H9 (cell line): ENCODE results near the gene TSPAN1. TPM values are rescaled to one million over a fixed set of nuclear protein-coding genes. Genes with fewer than 3 reads are reported as not detected.

ENCODE experiments used
- DNase-seq: peaks from one replicate; pipeline ENCODE4 v3.0.0-alpha.2; 2017
- H2AFZ ChIP-seq: one replicate; pipeline ENCODE4 v1.6.1; 2013; ENCODE audit warnings: mild to moderate bottlenecking, low read length, control low read depth, moderate library complexity
- H2AK5ac ChIP-seq: 2 replicates; pipeline ENCODE4 v1.6.1; 2013; ENCODE audit warnings: low read length, control low read depth, mixed read lengths; ENCODE audit not compliant: insufficient read length
- H2BK120ac ChIP-seq: one replicate; pipeline ENCODE4 v1.6.1; 2013; ENCODE audit warnings: low read depth, mild to moderate bottlenecking, low read length, control low read depth, inconsistent platforms; ENCODE audit not compliant: poor library complexity, severe bottlenecking
- H2BK12ac ChIP-seq: 2 replicates; pipeline ENCODE4 v1.6.1; 2013; ENCODE audit warnings: low read length, control low read depth, mixed read lengths, low read depth; ENCODE audit not compliant: insufficient read length
- H2BK15ac ChIP-seq: 2 replicates; pipeline ENCODE4 v1.6.1; 2013; ENCODE audit warnings: low read depth, low read length, control low read depth
- H2BK20ac ChIP-seq: one replicate; pipeline ENCODE4 v1.6.1; 2013; ENCODE audit warnings: low read depth, mild to moderate bottlenecking, low read length, control low read depth, inconsistent platforms; ENCODE audit not compliant: poor library complexity, severe bottlenecking
- H2BK5ac ChIP-seq: 2 replicates; pipeline ENCODE4 v1.6.1; 2013; ENCODE audit warnings: low read length, control low read depth, mixed read lengths; ENCODE audit not compliant: insufficient read length
- H3K14ac ChIP-seq: 2 replicates; pipeline ENCODE4 v1.6.1; 2013; ENCODE audit warnings: low read length, control low read depth; ENCODE audit not compliant: insufficient read depth
- H3K18ac ChIP-seq: 2 replicates; pipeline ENCODE4 v1.6.1; 2013; ENCODE audit warnings: low read depth, mild to moderate bottlenecking, mixed read lengths, low read length, control low read depth; ENCODE audit not compliant: insufficient read length
- H3K23ac ChIP-seq: 2 replicates; pipeline ENCODE4 v1.6.1; 2013; ENCODE audit warnings: low read length, control low read depth, mixed read lengths, low read depth; ENCODE audit not compliant: insufficient read length
- H3K23me2 ChIP-seq: 2 replicates; pipeline ENCODE4 v1.6.1; 2013; ENCODE audit warnings: low read depth, mild to moderate bottlenecking, mixed read lengths, low read length, control low read depth; ENCODE audit not compliant: insufficient read length, poor library complexity, severe bottlenecking
- H3K27ac ChIP-seq: 2 replicates; pipeline ENCODE4 v1.5.1; 2013; ENCODE audit warnings: low read length, control low read depth, mixed read lengths, low read depth; ENCODE audit not compliant: insufficient read length
- H3K27me3 ChIP-seq: 2 replicates; pipeline ENCODE4 v1.6.1; 2013; ENCODE audit warnings: low read length, control low read depth, inconsistent platforms; ENCODE audit not compliant: insufficient read depth
- H3K4ac ChIP-seq: 2 replicates; pipeline ENCODE4 v1.6.1; 2013; ENCODE audit warnings: low read depth, mild to moderate bottlenecking, control low read depth, inconsistent platforms, low read length, moderate library complexity
- H3K4me1 ChIP-seq: 2 replicates; pipeline ENCODE4 v1.6.1; 2013; ENCODE audit warnings: low read length, control low read depth, inconsistent platforms; ENCODE audit not compliant: insufficient read depth
- H3K4me2 ChIP-seq: 2 replicates; pipeline ENCODE4 v1.6.1; 2013; ENCODE audit warnings: low read length, control low read depth, mixed read lengths; ENCODE audit not compliant: insufficient read length, insufficient read depth
- H3K56ac ChIP-seq: 2 replicates; pipeline ENCODE4 v1.6.1; 2013; ENCODE audit warnings: low read depth, mild to moderate bottlenecking, mixed read lengths, low read length, control low read depth; ENCODE audit not compliant: insufficient read length
- H3K79me1 ChIP-seq: 2 replicates; pipeline ENCODE4 v1.6.1; 2013; ENCODE audit warnings: low read depth, mild to moderate bottlenecking, moderate library complexity, low read length, control low read depth, inconsistent platforms; ENCODE audit not compliant: insufficient read depth, poor library complexity, severe bottlenecking
- H3K79me2 ChIP-seq: 2 replicates; pipeline ENCODE4 v1.6.1; 2013; ENCODE audit warnings: low read length, control low read depth, inconsistent platforms; ENCODE audit not compliant: insufficient read depth
- H3K9ac ChIP-seq: 2 replicates; pipeline ENCODE4 v1.6.1; 2013; ENCODE audit warnings: low read length, control low read depth, mixed read lengths; ENCODE audit not compliant: insufficient read length; ENCODE audit errors: extremely low read depth
- H3K9me3 ChIP-seq: one replicate; pipeline ENCODE4 v1.6.1; 2013; ENCODE audit warnings: low read depth, low read length, inconsistent platforms; ENCODE audit not compliant: control insufficient read depth
- H3T11ph ChIP-seq: one replicate; pipeline ENCODE4 v1.6.1; 2013; ENCODE audit warnings: mild to moderate bottlenecking, low read length, control low read depth, inconsistent platforms
- H4K20me1 ChIP-seq: one replicate; pipeline ENCODE4 v1.6.1; 2013; ENCODE audit not compliant: control insufficient read depth, insufficient read length, insufficient read depth
- H4K5ac ChIP-seq: 2 replicates; pipeline ENCODE4 v1.6.1; 2013; ENCODE audit warnings: low read depth, mild to moderate bottlenecking, mixed read lengths, low read length, control low read depth; ENCODE audit not compliant: insufficient read length
- H4K8ac ChIP-seq: replicated peaks from 2 replicates; pipeline ENCODE4 v1.6.1; 2013; ENCODE audit warnings: low read length, control low read depth, mixed read lengths, low read depth; ENCODE audit not compliant: insufficient read length
- H4K91ac ChIP-seq: 2 replicates; pipeline ENCODE4 v1.6.1; 2013; ENCODE audit warnings: low read depth, mild to moderate bottlenecking, moderate library complexity, mixed read lengths, low read length, control low read depth; ENCODE audit not compliant: insufficient read length
- H3K27ac Mint-ChIP-seq, 3 experiments: 2 replicates in 2 of 3; 3 replicates in 1 of 3; pipeline ENCODE4 v1.8.0; 2020 to 2021; ENCODE audit warnings: mixed read lengths in 3 of 3, mild to moderate bottlenecking in 1 of 3, moderate library complexity in 1 of 3
- H3K27me3 Mint-ChIP-seq: 2 replicates; pipeline ENCODE4 v1.8.0; 2021; ENCODE audit warnings: low read depth, mild to moderate bottlenecking, moderate library complexity, mixed read lengths
- H3K36me3 Mint-ChIP-seq, 3 experiments: 2 replicates in 2 of 3; 3 replicates in 1 of 3; pipeline ENCODE4 v1.8.0; 2020 to 2021; ENCODE audit warnings: low read depth in 3 of 3, mixed read lengths in 3 of 3; ENCODE audit not compliant: insufficient read depth in 1 of 3
- H3K4me1 Mint-ChIP-seq, 2 experiments: 2 replicates each; pipeline ENCODE4 v1.8.0; 2020; ENCODE audit warnings: mixed read lengths in 2 of 2
- H3K4me3 Mint-ChIP-seq, 2 experiments: 2 replicates in 1 of 2; 3 replicates in 1 of 2; pipeline ENCODE4 v1.8.0; 2020 to 2021; ENCODE audit warnings: mild to moderate bottlenecking in 2 of 2, mixed read lengths in 2 of 2, moderate library complexity in 1 of 2
- H3K9me3 Mint-ChIP-seq, 2 experiments: 2 replicates in 1 of 2; 3 replicates in 1 of 2; pipeline ENCODE4 v1.8.0; 2020; ENCODE audit warnings: mild to moderate bottlenecking in 2 of 2, mixed read lengths in 2 of 2, moderate library complexity in 1 of 2
- WGBS: extraction: QIAGEN DNeasy Blood & Tissue Kit; methylation state at CpG from one replicate; pipeline ENCODE4 v1.1.7; 2013; ENCODE audit warnings: missing lambda C conversion rate, low lambda C conversion rate, mixed read lengths; ENCODE audit not compliant: insufficient read length; ENCODE audit errors: extremely low coverage; 5-methylcytosine and 5-hydroxymethylcytosine counted together
- total RNA-seq: library from RNA; stranded (reverse); gene quantifications from 2 replicates; pipeline ENCODE4 v1.2.1, GENCODE V29; 2021
- TF ChIP-seq, protein P1 (sequence below): fragments of 200-600 bp; sonication (generic); conservative IDR thresholded peaks from 3 replicates; pipeline ENCODE4 v1.8.0; 2021; ENCODE audit warnings: antibody characterized with exemption, mild to moderate bottlenecking

The TSPAN1 gene
- total RNA-seq, 1 experiment from 2014 or later = not detected

DNA sequence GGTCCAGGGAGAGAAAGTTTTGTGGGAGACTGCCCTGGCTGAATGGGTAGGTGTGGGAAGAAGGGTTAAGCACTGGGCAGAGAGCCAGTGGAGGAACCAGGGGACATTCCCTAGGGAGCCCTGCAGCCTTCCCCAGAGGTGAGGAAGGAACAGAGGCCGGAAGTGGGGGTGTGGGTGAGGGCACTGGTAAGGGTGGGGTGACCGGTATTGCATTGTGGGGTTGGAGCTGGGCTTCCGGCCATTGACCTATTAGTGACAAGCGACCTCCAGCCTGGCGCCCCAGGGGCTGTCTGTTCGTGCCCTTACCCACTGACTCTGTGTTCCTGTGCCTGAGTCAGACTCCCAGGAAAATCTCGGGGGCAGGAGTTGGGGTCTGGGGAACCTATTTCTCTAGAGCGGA is 3.5 kb upstream of the TSPAN1 start:
- H2BK12ac ChIP-seq = no peak overlapping the region
- no CpG with 5 or more reads among the region's 8 CpGs for WGBS
- no peaks in the 10 kb centered on the region; a peak in 1 of 5 replicates for H3K9me3 Mint-ChIP-seq

More for the DNA sequence above, 3.5 kb upstream of the TSPAN1 start:
- Histone ChIP-seq H4K8ac (no peak overlapping the region), H4K5ac (no peak overlapping the region), H3K9me3 (no peaks in the 10 kb centered on the region), H3T11ph (no peak overlapping the region), H3K4ac (no peak overlapping the region), H3K4me2 (no peak overlapping the region), H2BK120ac (no peak overlapping the region), H2BK5ac (no peak overlapping the region), H2BK20ac (no peak overlapping the region), H4K91ac (no peak overlapping the region), H3K18ac (no peak overlapping the region), H2BK15ac (no peak overlapping the region), H3K79me1 (no peaks in the 10 kb centered on the region), H2AK5ac (no peak overlapping the region), H3K27me3 (no peaks in the 10 kb centered on the region; the same call in 1 of the 2 replicates), H3K23me2 (no peaks in the 10 kb centered on the region), H3K4me1 (peaks cover 12% of the 10 kb centered on the region; the same call in 1 of the 2 replicates), H3K27ac (no peak overlapping the region), H2AFZ (no peak overlapping the region), H3K9ac (no peak overlapping the region), H3K79me2 (no peaks in the 10 kb centered on the region), H3K23ac (no peak overlapping the region), H3K14ac (no peak overlapping the region; the same call in 1 of the 2 replicates), H3K56ac (no peak overlapping the region), H4K20me1 (no peaks in the 10 kb centered on the region)
- TF ChIP-seq, protein P1, sequence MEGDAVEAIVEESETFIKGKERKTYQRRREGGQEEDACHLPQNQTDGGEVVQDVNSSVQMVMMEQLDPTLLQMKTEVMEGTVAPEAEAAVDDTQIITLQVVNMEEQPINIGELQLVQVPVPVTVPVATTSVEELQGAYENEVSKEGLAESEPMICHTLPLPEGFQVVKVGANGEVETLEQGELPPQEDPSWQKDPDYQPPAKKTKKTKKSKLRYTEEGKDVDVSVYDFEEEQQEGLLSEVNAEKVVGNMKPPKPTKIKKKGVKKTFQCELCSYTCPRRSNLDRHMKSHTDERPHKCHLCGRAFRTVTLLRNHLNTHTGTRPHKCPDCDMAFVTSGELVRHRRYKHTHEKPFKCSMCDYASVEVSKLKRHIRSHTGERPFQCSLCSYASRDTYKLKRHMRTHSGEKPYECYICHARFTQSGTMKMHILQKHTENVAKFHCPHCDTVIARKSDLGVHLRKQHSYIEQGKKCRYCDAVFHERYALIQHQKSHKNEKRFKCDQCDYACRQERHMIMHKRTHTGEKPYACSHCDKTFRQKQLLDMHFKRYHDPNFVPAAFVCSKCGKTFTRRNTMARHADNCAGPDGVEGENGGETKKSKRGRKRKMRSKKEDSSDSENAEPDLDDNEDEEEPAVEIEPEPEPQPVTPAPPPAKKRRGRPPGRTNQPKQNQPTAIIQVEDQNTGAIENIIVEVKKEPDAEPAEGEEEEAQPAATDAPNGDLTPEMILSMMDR = no peak
- Mint-ChIP-seq H3K27ac (no peak overlapping the region), H3K27me3 (peaks cover 46% of the 10 kb centered on the region), H3K4me1 (peaks cover 14 to 25% of the 10 kb centered on the region in 2 experiments), H3K36me3 (no peaks in the 10 kb centered on the region; a peak in 1 of 7 replicates), H3K4me3 (no peak overlapping the region)
- DNase-seq = no peak
